Glutamatergic neuron (in vitro differentiated cells): Measurements from ENCODE around the gene BTBD1. TPM values are rescaled to one million over a fixed set of nuclear protein-coding genes. Genes with fewer than 3 reads are reported as not detected.

Experiments used
- DNase-seq: peaks from one replicate; pipeline ENCODE4 v3.0.0; 2022
- H3K27ac Mint-ChIP-seq: one replicate; pipeline ENCODE4 v1.8.0; 2020; ENCODE audit warnings: mild to moderate bottlenecking, mixed read lengths, inconsistent platforms; ENCODE audit not compliant: unreplicated experiment
- H3K27me3 Mint-ChIP-seq: one replicate; pipeline ENCODE4 v1.8.0; 2020; ENCODE audit warnings: mild to moderate bottlenecking, moderate library complexity, mixed read lengths, inconsistent platforms; ENCODE audit not compliant: unreplicated experiment
- H3K36me3 Mint-ChIP-seq: one replicate; pipeline ENCODE4 v1.8.0; 2020; ENCODE audit warnings: mild to moderate bottlenecking, mixed read lengths, inconsistent platforms; ENCODE audit not compliant: unreplicated experiment
- H3K4me1 Mint-ChIP-seq: one replicate; pipeline ENCODE4 v1.8.0; 2020; ENCODE audit warnings: mild to moderate bottlenecking, low read depth, mixed read lengths, inconsistent platforms; ENCODE audit not compliant: unreplicated experiment
- H3K4me3 Mint-ChIP-seq: one replicate; pipeline ENCODE4 v1.8.0; 2020; ENCODE audit warnings: mild to moderate bottlenecking, mixed read lengths, inconsistent platforms; ENCODE audit not compliant: unreplicated experiment
- H3K9me3 Mint-ChIP-seq: one replicate; pipeline ENCODE4 v1.8.0; 2020; ENCODE audit warnings: mild to moderate bottlenecking, moderate library complexity, mixed read lengths, inconsistent platforms; ENCODE audit not compliant: unreplicated experiment
- total RNA-seq: library from RNA; stranded (reverse); fragmentation: NEBNext Ultra II Directional; extraction: Animal tissue kit (Norgen Biotek cat#: 25700); gene quantifications from one replicate; pipeline ENCODE4 v1.2.1, GENCODE V29; 2021; ENCODE audit not compliant: unreplicated experiment
- TF ChIP-seq, protein P1 (sequence below): fragments of 200-600 bp; sonication (generic); IDR thresholded peaks from one replicate; pipeline ENCODE4 v1.5.0; 2021; ENCODE audit not compliant: partially characterized antibody, unreplicated experiment

Gene BTBD1
- total RNA-seq, 1 donor from 2014 or later = 41.9 TPM

DNA sequence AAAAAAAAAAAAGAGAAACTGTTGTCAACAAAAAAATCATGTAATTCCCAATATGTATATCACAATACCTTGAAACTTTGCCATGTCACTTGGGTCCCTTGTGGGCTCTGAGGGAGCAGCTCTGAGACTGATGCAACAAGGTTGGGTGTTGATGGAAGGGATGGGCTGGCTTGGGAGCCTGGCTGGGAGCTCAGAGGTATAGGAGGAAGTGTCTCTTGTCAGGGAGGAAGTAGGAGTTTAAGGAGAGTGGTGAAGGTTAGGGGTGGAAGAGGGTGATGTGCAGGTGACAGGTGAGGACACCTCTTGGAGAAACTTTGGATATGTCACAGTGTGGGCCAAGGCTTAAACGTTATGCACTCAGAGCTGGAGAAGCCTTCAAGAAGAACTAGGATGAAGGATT is 38.4 kb upstream of the BTBD1 start:
- H3K27me3 Mint-ChIP-seq = peaks cover 26% of the 10 kb centered on the region
- no peak overlapping the region for H3K4me3 Mint-ChIP-seq
- H3K27ac Mint-ChIP-seq = no peak overlapping the region
- H3K36me3 Mint-ChIP-seq = peaks cover 4% of the 10 kb centered on the region
- TF ChIP-seq, protein P1, sequence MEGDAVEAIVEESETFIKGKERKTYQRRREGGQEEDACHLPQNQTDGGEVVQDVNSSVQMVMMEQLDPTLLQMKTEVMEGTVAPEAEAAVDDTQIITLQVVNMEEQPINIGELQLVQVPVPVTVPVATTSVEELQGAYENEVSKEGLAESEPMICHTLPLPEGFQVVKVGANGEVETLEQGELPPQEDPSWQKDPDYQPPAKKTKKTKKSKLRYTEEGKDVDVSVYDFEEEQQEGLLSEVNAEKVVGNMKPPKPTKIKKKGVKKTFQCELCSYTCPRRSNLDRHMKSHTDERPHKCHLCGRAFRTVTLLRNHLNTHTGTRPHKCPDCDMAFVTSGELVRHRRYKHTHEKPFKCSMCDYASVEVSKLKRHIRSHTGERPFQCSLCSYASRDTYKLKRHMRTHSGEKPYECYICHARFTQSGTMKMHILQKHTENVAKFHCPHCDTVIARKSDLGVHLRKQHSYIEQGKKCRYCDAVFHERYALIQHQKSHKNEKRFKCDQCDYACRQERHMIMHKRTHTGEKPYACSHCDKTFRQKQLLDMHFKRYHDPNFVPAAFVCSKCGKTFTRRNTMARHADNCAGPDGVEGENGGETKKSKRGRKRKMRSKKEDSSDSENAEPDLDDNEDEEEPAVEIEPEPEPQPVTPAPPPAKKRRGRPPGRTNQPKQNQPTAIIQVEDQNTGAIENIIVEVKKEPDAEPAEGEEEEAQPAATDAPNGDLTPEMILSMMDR = no peak
- peaks cover 5% of the 10 kb centered on the region for H3K4me1 Mint-ChIP-seq
- no peak for DNase-seq
- peaks cover 2% of the 10 kb centered on the region for H3K9me3 Mint-ChIP-seq

DNA sequence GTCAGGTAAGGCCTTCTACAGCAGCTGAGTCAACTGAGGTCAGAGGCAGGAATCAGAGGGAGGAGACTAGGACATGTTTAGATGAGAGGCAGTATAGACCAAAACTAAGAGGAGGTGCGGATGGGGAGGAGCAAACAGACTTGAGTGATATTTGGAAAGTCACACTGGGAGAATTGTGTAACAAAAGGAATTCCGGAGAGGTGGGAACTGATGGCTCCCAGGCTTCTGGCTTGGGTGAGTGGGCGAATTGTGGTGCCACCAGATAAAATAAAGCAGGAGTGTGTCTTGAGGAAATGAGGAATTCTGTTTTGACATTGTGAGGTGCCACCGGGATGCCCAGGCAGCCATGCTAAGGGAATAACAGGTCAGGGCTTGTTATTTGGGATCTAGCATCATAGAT is 37.1 kb upstream of the BTBD1 start:
- DNase-seq = no peak
- no peaks in the 10 kb centered on the region for H3K9me3 Mint-ChIP-seq

DNA sequence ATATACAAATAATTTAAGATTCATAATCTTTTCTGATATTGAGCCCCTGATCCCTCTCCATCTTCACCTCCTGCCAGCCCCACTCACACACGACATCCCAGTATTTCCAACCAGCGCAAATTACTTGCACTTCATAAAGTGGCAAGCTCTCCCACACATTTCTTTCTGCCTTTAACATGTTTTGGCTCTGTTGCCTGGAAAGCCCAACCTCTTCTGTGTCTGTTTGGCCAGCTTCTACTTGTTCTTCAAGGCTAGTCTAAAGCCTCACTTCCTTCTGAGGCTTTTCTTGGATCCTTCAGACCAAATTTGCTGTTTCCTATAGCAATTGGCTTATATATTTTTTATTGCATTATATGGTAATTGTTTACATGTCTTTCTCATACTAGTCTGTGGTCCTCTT is 35.3 kb upstream of the BTBD1 start:
- DNase-seq = no peak
- Mint-ChIP-seq H3K27me3 (peaks cover 12% of the 10 kb centered on the region), H3K9me3 (no peaks in the 10 kb centered on the region), H3K27ac (no peak overlapping the region), H3K4me1 (no peaks in the 10 kb centered on the region), H3K4me3 (no peak overlapping the region), H3K36me3 (no peaks in the 10 kb centered on the region)
- TF ChIP-seq, protein P1 = no peak

More for the DNA sequence above, 37.1 kb upstream of the BTBD1 start:
- Mint-ChIP-seq H3K27me3 (peaks cover 21% of the 10 kb centered on the region), H3K36me3 (no peaks in the 10 kb centered on the region), H3K4me3 (no peak overlapping the region), H3K4me1 (peaks cover 3% of the 10 kb centered on the region), H3K27ac (no peak overlapping the region)
- TF ChIP-seq, protein P1 = no peak

DNA sequence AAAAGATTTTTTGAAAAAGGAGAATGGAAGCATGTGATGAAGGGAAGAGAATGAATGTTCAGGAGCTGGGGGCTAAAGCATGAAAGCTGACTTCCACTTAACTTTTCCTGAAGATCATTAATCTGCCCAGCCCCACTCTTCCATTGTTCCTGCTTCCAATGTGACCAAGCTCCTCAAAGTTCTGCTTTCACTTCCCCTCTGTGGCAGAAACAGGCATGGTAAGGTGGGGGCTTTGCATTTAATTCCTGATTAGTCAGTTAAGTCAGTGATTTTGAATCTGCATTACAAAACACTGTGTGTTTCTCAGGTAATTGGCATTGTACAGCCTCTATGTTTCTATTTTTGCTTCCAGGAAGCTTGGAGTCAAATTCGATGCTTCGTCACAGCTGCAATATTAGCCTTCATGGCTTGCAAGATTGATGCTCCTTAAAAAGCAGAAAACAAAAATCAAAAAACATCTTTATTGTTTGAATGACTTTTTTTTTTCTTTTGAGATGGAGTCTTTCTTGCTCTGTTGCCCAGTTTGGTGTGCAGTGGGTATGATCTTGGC is 33.1 kb upstream of the BTBD1 start:
- Mint-ChIP-seq H3K9me3 (no peaks in the 10 kb centered on the region), H3K4me3 (no peak overlapping the region), H3K27ac (no peak overlapping the region), H3K27me3 (peaks cover 4% of the 10 kb centered on the region), H3K4me1 (no peaks in the 10 kb centered on the region), H3K36me3 (no peaks in the 10 kb centered on the region)
- no peak for DNase-seq
- TF ChIP-seq, protein P1 = no peak

DNA sequence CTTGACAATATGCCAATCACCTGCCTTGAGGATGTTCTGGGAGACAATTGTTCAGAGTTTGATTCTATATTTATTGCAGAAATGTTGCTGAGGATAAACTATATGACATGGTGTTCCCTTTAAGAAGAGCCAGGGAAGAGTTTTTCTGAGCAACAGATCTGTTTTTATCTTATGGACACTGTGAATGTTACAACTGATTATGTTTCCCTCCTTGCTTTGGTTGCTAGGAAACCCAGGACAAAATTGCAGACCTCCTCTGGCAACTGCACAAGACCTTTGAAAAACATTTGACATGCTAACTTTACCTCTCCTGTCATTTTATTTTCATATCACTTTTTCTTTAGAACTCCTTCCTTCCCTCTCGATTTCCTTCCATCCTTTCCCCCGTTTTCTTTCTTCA is 32.2 kb upstream of the BTBD1 start:
- no peaks in the 10 kb centered on the region for H3K4me1 Mint-ChIP-seq
- H3K27me3 Mint-ChIP-seq = peaks cover 4% of the 10 kb centered on the region
- no peak overlapping the region for H3K27ac Mint-ChIP-seq

More for the DNA sequence above, 32.2 kb upstream of the BTBD1 start:
- Mint-ChIP-seq H3K9me3 (no peaks in the 10 kb centered on the region), H3K4me3 (no peak overlapping the region), H3K36me3 (no peaks in the 10 kb centered on the region)
- no peak for DNase-seq
- TF ChIP-seq, protein P1 = no peak
